ENCODE measurements around the gene EIF2S1.
"Not testable (repeated sequence)": the region's sequence is repeated elsewhere in the genome, so short reads cannot be mapped to it uniquely, and the experiment has no call there.

The EIF2S1 gene

GRCh38 chr14:67359775-67360469, at the start of gene EIF2S1, which contains the start of gene ATP6V1D:
TSS of gene EIF2S1 (plus strand) at chr14:67360328. CDS start at chr14:67364768, 4,440 bp downstream.
TSS of gene ATP6V1D (minus strand) at chr14:67359804. CDS start at chr14:67359698, 106 bp downstream.
- peak; percentile 99 for DNase-seq

- DNase-seq: no peak
Measured at GRCh38 chr14:67311868-67312267, 48.3 kb upstream of the EIF2S1 start.

DNA sequence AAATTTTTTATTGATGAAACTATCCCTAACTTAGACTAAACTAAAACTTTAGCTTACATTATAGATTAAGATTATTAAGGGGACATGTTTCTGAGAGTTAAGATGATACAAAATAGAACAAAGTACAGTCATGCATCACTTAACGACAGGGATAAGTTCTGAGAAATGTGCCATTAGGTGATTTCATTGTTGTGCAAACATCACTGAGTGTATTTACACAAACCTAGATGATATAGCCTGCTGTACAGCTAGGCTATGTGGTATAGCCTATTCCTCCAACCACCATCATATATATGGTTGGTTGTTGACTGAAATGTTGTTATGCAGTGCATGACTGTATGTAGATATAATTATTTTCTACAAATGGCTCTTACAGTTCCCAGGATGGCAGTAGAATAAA, 47.0 kb upstream of the EIF2S1 start:
- no peak for DNase-seq

- DNase-seq: no peak
Measured at GRCh38 chr14:67317822-67318221, 42.3 kb upstream of the EIF2S1 start.

DNA sequence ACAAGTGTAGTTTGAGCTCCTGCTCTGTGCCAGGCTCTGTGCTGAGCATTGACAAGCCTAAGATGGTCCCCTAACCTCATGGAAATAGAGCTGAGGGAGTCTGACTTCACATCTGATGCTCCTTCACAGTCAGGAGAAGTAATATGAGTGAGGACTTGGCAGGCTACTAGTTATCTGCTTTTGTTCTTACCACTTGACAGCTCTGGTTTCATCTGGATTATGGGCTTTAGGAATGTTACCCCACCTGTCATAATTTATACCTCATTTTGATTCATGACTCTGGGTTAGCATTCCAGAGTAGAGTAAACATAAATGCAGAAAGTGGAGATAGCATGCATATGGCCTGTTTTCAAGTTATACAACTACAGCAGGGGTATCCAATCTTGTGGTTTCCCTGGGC, 41.0 kb upstream of the EIF2S1 start:
- no peak for DNase-seq

DNA sequence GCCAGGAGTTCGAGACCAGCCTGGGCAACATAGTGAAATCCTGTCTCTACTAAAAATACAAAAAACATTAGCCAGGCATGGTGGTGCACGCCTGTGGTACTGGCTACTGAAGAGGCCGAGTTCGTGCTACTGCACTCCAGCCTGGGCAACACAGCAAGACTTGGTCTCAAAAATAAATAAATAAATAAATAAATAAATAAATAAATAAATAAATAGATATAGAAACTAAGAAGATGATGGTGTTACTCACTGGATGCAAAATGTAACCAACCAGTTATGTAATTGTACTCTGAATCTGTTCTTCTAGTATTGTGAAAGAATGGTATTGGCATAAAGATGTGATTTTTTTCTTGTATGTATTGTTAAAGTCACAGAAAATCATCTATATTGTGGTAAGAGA, 30.5 kb upstream of the EIF2S1 start:
- DNase-seq: not testable (repeated sequence)

DNA sequence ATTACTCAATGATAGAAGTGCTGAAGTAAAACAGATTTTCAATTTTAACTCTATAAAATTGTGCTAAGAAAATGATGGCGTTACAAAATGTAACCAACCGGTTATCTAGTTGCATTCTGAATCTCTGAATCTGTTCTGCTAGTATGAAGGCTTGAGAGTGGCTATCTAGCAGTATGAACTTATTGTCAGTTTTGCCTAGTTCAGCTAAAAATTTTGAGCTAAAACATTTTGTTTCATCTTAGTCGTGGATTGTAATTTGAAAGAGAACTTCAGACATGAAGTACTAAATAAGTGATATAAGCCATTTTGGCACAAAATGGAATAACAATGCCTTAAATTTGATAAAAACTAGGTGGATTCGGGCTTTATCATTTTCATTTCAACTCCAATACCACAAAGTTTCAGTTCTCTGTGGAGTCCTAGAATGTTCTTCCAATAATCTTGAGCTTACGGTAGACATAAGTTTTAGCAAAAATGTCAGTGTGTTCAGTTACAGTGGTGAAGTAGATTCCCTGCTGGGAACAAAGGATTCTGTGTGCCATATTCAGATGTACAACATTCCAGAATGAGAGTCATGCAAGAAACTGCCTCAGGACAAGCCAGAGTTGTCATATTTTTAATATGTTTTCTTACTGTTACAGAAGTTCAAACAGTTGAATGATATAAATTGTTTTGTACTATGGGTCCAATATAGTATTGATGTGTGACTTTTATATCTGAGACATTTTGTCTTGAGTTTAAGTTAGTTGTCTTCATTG, 28.6 kb upstream of the EIF2S1 start:
- DNase-seq: no peak

- DNase-seq: no peak
Measured at GRCh38 chr14:67332468-67332867, 27.7 kb upstream of the EIF2S1 start.

DNA sequence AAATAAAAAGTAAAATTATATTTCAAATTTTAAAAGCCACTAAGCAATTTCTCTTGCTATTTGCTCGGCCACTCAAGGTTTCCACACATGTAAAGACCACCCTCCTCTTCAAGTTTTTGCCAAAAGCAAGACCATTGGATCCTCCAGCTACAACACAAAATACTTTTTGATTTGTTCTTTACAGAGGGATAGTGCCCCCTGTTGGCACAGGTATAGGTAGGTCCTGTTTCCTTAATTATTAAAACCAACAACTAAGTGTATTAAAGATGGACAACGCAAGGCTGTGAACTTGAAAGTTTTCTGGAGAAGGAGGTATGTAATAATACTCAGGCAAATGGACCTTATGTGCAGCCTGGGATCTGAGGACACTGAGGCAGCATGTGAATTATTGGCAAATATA, 24.3 kb upstream of the EIF2S1 start:
- peak; percentile 16 for DNase-seq

DNA sequence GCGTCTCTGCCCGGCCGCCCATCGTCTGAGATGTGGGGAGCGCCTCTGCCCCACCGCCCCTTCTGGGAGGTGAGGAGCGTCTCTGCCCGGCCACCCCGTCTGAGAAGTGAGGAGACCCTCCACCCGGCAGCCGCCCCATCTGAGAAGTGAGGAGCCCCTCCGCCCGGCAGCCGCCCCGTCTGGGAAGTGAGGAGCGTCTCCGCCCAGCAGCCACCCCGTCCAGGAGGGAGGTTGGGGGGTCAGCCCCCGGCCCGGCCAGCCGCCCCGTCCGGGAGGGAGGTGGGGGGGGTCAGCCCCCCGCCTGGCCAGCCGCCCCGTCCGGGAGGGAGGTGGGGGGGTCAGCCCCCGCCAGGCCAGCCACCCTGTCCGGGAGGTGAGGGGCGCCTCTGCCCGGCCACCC, 18.9 kb upstream of the EIF2S1 start:
- not testable (repeated sequence) for DNase-seq

GRCh38 chr14:67343601-67344230, 16.4 kb upstream of the EIF2S1 start:
- DNase-seq: no peak

DNA sequence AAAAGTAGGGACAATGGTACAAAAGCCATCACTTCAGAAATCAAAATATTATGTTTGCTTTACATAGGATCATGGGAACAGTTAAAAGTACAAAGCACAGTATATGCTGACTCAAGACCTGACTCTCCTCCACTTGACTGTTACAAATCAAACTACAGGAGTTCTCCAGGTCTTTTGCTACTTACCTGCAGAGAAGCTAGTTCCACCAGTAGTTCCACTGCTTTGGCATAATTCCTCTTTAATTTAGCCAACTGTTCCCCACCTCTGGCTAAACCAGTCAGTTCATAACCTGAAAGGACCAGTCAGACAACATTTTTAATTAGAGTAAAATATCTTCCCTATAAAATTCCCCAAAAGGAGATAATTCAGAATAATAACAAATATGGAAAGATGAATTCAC, 14.5 kb upstream of the EIF2S1 start:
- DNase-seq: no peak

- DNase-seq: no peak
Measured at GRCh38 chr14:67352055-67352454, 8.1 kb upstream of the EIF2S1 start.

GRCh38 chr14:67357186-67357968, 2.8 kb upstream of the EIF2S1 start:
- DNase-seq: no peak

DNA sequence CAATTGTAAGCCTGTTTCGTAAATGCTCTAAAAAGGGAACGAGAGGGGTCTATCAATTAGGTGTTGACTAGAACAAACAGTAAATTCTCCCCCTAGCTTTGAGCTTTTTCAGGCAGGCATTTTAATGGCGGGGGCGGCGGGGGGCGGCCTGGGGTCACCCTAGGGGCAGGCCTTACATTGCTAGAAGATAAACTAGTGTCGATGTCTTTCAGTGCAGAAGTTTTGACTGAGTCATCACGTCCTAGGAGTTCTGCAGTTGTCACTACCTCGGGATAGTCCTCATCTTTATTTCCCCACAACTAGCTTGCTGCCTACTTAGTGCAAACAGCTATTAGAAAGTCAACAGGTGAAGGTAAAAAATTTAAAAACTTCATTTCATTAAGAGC, 2.2 kb upstream of the EIF2S1 start:
- DNase-seq: no peak

- no peak for DNase-seq
Measured at GRCh38 chr14:67358924-67359774, 979 bp upstream of the EIF2S1 start.

DNA sequence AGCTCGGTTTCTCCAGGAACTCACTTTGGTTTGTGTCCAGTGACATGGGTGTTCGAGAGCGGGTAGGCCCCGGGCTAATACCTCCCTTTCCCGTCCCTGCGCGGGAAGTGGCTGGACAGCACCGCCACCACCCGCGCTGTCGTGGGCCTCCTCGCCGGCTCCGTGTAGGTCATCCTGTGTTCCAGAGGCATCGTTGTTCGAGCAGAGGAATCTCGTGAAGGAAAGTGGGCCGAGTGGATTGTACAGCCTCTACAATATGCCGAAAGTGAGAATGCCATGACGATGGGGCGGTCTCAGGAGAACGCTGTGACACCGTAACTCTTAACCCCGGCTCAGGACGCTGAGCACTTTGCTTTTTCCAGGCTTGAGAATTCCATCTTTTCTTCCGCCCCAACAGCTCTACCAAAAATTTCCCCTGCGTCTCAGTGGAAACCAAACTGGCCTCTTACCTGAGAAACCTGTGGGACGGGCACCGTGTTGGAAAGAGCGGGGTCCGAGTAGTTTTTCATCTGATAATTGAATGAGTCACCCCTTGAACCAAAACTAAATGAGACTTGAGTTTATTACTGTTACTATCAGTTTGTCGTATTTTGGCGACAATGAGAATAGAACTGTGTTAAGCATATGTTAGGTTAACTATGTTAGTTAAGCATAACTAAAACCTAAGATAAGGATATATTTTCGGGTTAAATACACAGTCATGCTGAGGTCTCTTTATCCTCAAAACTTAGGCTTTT, 510 bp downstream of the EIF2S1 start:
- DNase-seq: no peak

GRCh38 chr14:67365476-67365875, 5.3 kb downstream of the EIF2S1 start:
- no peak for DNase-seq

DNA sequence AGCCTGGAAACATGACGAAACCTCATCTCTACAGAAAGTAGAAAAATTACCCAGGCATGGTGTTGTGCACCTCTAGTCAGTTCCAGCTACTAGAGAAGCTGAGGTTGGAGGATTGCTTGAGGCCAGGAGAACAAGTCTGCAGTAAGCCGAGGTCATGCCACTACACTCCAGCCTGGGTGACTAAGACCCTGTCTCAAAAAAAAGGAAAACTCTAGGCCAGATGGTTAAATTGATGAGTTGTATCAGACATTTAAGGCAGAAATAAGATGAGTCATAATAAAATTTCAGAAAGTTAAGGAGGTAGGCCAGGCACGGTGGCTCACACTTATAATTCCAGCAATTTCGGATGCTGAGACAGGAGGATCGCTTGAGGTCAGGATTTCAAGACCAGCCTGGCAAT, 10.7 kb downstream of the EIF2S1 start:
- DNase-seq: no peak

DNA sequence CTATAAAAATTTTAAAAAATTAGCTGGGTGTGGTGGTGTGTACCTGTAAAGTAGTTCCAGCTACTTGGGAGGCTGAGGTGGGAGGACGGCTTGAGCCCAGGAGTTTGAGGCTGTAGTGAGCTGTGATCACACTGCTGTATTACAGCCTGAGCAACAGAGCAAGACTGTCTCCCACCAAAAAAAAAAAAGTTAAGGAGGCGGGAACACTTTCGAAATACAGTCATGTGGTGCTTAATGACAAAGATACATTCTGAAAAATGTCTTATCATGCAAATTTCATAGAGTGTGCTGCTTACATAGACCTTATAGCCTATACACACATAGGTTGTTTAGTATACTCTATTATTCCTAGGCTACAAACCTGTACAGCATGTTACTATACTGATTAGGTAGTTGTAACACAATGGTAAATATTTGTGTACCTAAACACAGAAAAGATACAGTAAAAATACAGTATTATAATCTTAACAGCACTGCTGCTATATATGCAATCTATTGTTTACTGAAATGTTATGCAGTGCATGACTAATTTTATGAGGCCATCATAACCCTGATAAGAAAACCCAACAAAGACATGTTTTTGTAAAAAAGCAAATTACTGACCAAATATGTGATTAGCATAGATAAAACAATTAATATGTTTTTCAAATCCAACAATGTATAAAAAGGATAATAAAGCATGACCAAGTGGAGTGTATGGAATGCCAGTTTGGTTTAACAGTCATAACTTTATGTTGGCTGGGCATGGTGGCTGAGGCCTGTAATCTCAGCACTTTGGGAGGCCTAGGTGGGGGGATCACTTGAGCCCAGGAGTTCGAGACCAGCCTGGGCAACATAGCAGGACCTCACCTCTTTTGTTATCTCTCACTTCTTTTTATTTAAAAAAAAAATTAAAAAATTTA, 11.4 kb downstream of the EIF2S1 start:
- no peak for DNase-seq
